Measurements from ENCODE around the gene C3. TPM values are rescaled to one million over a fixed set of nuclear protein-coding genes. Genes with fewer than 3 reads are reported as not detected.

C3 gene
- total and polyA plus RNA-seq, 2 of the 13 experiments (the other 11 are each of a cell fraction or from before 2014, with no cell fraction given), result 1,455 to 6,272 TPM

GRCh38 chr19:6753178-6754031 lies 33.0 kb upstream of the C3 start (continued):
- no peak for TF ChIP-seq ZNF18 (CRISPR knock-in tag; IDR thresholded peaks at IDR 0.05; ENCODE audit: insufficient replicate concordance)
- TF ChIP-seq FOXJ3 (CRISPR knock-in tag; IDR thresholded peaks at IDR 0.05; ENCODE audit: borderline replicate concordance), result peak; percentile 36; the same call in 1 of the 2 replicates
- TF ChIP-seq KLF6 (CRISPR knock-in tag; IDR thresholded peaks at IDR 0.05), result peak; percentile 75
- peak; percentile 87; the same call in 1 of the 2 replicates for TF ChIP-seq ZNF547 (CRISPR knock-in tag; IDR thresholded peaks at IDR 0.05)
- TF ChIP-seq, protein P1, sequence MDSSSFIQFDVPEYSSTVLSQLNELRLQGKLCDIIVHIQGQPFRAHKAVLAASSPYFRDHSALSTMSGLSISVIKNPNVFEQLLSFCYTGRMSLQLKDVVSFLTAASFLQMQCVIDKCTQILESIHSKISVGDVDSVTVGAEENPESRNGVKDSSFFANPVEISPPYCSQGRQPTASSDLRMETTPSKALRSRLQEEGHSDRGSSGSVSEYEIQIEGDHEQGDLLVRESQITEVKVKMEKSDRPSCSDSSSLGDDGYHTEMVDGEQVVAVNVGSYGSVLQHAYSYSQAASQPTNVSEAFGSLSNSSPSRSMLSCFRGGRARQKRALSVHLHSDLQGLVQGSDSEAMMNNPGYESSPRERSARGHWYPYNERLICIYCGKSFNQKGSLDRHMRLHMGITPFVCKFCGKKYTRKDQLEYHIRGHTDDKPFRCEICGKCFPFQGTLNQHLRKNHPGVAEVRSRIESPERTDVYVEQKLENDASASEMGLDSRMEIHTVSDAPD (CRISPR knock-in tag; IDR thresholded peaks at IDR 0.05), result no peak; the same call in 1 of the 2 replicates
- TF ChIP-seq NR2F1 (CRISPR knock-in tag; IDR thresholded peaks at IDR 0.05), result peak; percentile 47 to 69; a peak in 3 of 4 replicates
- no peak for TF ChIP-seq ZNF577 (CRISPR knock-in tag; IDR thresholded peaks at IDR 0.05; ENCODE audit: borderline replicate concordance, low read depth)
- TF ChIP-seq NFYC (CRISPR knock-in tag; IDR thresholded peaks at IDR 0.05), result peak; percentile 46; the same call in 1 of the 2 replicates
- no peak for TF ChIP-seq ZNF234 (CRISPR knock-in tag; conservative IDR thresholded peaks at IDR 0.05)
- TF ChIP-seq HCFC1 (IDR thresholded peaks at IDR 0.05; ENCODE audit: low read depth, low read length), result no peak
- TF ChIP-seq CREM (IDR thresholded peaks at IDR 0.05), result no peak
- no peak for TF ChIP-seq CREM (CRISPR knock-in tag; IDR thresholded peaks at IDR 0.05)
- peak; percentile 91 for TF ChIP-seq TFDP1 (CRISPR knock-in tag; IDR thresholded peaks at IDR 0.05; ENCODE audit: borderline replicate concordance)
- no peak; the same call in 1 of the 2 replicates for TF ChIP-seq TP53 (CRISPR knock-in tag; conservative IDR thresholded peaks at IDR 0.05)
- no peak; the same call in 1 of the 2 replicates for TF ChIP-seq PAX8 (CRISPR knock-in tag; IDR thresholded peaks at IDR 0.05; ENCODE audit: borderline replicate concordance)
- peak; percentile 66; the same call in 1 of the 2 replicates for TF ChIP-seq ZNF441 (CRISPR knock-in tag; IDR thresholded peaks at IDR 0.05; ENCODE audit: borderline replicate concordance)
- TF ChIP-seq, protein P2, sequence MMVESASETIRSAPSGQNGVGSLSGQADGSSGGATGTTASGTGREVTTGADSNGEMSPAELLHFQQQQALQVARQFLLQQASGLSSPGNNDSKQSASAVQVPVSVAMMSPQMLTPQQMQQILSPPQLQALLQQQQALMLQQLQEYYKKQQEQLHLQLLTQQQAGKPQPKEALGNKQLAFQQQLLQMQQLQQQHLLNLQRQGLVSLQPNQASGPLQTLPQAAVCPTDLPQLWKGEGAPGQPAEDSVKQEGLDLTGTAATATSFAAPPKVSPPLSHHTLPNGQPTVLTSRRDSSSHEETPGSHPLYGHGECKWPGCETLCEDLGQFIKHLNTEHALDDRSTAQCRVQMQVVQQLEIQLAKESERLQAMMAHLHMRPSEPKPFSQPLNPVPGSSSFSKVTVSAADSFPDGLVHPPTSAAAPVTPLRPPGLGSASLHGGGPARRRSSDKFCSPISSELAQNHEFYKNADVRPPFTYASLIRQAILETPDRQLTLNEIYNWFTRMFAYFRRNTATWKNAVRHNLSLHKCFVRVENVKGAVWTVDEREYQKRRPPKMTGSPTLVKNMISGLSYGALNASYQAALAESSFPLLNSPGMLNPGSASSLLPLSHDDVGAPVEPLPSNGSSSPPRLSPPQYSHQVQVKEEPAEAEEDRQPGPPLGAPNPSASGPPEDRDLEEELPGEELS (CRISPR knock-in tag; IDR thresholded peaks at IDR 0.05), result peak; percentile 87
- TF ChIP-seq SPEN (CRISPR knock-in tag; IDR thresholded peaks at IDR 0.05; ENCODE audit: low read depth), result no peak; the same call in 1 of the 2 replicates
- peak; percentile 42; the same call in 1 of the 2 replicates for TF ChIP-seq ZNF652 (CRISPR knock-in tag; IDR thresholded peaks at IDR 0.05; ENCODE audit: borderline replicate concordance, low read depth)
- 0 out of 2 replicates have a peak, but pooled peaks have one; percentile 66 for TF ChIP-seq ZNF775 (CRISPR knock-in tag; IDR thresholded peaks at IDR 0.05; ENCODE audit: borderline replicate concordance)
- no peak for TF ChIP-seq EED (CRISPR knock-in tag; IDR thresholded peaks at IDR 0.05)
- peak; percentile 94 for TF ChIP-seq RAD21 (CRISPR knock-in tag; IDR thresholded peaks at IDR 0.05)
- peak; percentile 89 for TF ChIP-seq TBX3 (IDR thresholded peaks at IDR 0.05; ENCODE audit: borderline replicate concordance)
- TF ChIP-seq GTF2F1 (IDR thresholded peaks at IDR 0.05; ENCODE audit: low read length), result no peak
